Measurements from ENCODE around the gene RGS6.

DNA sequence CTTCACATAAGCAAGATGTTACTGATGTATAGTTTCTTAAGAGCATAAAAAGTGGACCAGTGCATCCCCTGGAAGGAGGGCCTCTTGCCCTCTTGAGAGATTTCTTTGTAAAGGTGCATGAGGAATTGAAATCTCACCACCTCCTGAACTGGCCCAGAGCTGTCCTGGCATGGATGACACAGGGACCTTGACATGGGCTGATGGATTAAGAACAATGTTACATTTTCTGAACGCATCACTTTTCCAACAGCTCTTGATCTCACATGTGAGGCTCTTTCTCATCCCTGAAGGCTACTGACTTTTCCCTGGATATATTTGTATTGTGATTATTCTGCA lies 360.4 kb downstream of the RGS6 start:
- TF ChIP-seq, protein P1, sequence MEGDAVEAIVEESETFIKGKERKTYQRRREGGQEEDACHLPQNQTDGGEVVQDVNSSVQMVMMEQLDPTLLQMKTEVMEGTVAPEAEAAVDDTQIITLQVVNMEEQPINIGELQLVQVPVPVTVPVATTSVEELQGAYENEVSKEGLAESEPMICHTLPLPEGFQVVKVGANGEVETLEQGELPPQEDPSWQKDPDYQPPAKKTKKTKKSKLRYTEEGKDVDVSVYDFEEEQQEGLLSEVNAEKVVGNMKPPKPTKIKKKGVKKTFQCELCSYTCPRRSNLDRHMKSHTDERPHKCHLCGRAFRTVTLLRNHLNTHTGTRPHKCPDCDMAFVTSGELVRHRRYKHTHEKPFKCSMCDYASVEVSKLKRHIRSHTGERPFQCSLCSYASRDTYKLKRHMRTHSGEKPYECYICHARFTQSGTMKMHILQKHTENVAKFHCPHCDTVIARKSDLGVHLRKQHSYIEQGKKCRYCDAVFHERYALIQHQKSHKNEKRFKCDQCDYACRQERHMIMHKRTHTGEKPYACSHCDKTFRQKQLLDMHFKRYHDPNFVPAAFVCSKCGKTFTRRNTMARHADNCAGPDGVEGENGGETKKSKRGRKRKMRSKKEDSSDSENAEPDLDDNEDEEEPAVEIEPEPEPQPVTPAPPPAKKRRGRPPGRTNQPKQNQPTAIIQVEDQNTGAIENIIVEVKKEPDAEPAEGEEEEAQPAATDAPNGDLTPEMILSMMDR (IDR thresholded peaks at IDR 0.05) = no peak
- no peak for TF ChIP-seq POLR2A (IDR thresholded peaks at IDR 0.05)
